ENCODE data around the gene RCAN3.

- no peak for TF ChIP-seq CTCF (IDR thresholded peaks at IDR 0.05)
- TF ChIP-seq POLR2A (IDR thresholded peaks at IDR 0.05; ENCODE audit: low read depth): no peak
- TF ChIP-seq EP300 (IDR thresholded peaks at IDR 0.05): no peak
These were observed 33.1 kb downstream of the RCAN3 start for GRCh38 chr1:24535778-24536177.

All from esophagus muscularis mucosa (tissue), 4 donors.